Gastroesophageal sphincter (tissue), 4 donors: ENCODE measurements around the gene KIAA0586. TPM values are rescaled to one million over a fixed set of nuclear protein-coding genes. Genes with fewer than 3 reads are reported as not detected.

Experiments
- ATAC-seq: fragments of 150-250 bp; one replicate; pipeline ENCODE4 v1.9.1; 2016; ENCODE audit warnings: mild to moderate bottlenecking, moderate library complexity
- H3K27ac ChIP-seq, 4 donors: fragments of 200-600 bp; sonication (generic) in 3 of 4; 1 replicate in 3 of 4; 2 replicates in 1 of 4; pipeline ENCODE4 v1.5.1; 2016 to 2019
- H3K27me3 ChIP-seq: fragments of 200-600 bp; sonication (generic); one replicate; pipeline ENCODE4 v1.5.1; 2019
- H3K36me3 ChIP-seq, 2 donors: fragments of 200-600 bp; sonication (generic); one replicate each; pipeline ENCODE4 v1.5.1; 2019; ENCODE audit warnings: control low read depth in 1 of 2
- H3K4me1 ChIP-seq, 3 donors: fragments of 200-600 bp; sonication (generic); 1 replicate in 2 of 3; 2 replicates in 1 of 3; pipeline ENCODE4 v1.5.1; 2016 to 2019; ENCODE audit warnings: control low read depth in 2 of 3
- H3K4me3 ChIP-seq, 2 donors: fragments of 200-600 bp; sonication (generic); one replicate each; pipeline ENCODE4 v1.5.1; 2019; ENCODE audit warnings: mild to moderate bottlenecking in 1 of 2, moderate library complexity in 1 of 2
- H3K9me3 ChIP-seq, 3 donors: fragments of 200-600 bp; sonication (generic); one replicate each; pipeline ENCODE4 v1.5.1; 2017 to 2019; ENCODE audit warnings: control low read depth in 2 of 3
- EP300 ChIP-seq: sonication (generic); formaldehyde crosslinking; IDR thresholded peaks from one replicate; pipeline ENCODE4 v1.6.1; 2017; ENCODE audit warnings: antibody characterized with exemption, mild to moderate bottlenecking
- POLR2A ChIP-seq, 2 donors: fragments of 450-650 bp; IDR thresholded peaks; one replicate each; pipeline ENCODE4 v1.6.1; 2017; ENCODE audit warnings: antibody characterized with exemption in 2 of 2, mild to moderate bottlenecking in 2 of 2, moderate library complexity in 1 of 2
- POLR2AphosphoS5 ChIP-seq: sonication (generic); formaldehyde crosslinking; IDR thresholded peaks from one replicate; pipeline ENCODE4 v1.6.1; 2017; ENCODE audit warnings: antibody characterized with exemption
- WGBS, 2 donors: methylation state at CpG; one replicate each; pipeline ENCODE4 v1.1.5; 2018; ENCODE audit warnings: low coverage in 1 of 2; 5-methylcytosine and 5-hydroxymethylcytosine counted together
- total RNA-seq, 4 donors: library from RNA; depleted of rRNA; stranded (reverse); fragments of >200 nt; gene quantifications; one replicate each; pipeline ENCODE4 v1.1.0, GENCODE V29; 2016
- TF ChIP-seq, protein P1 (sequence below), 4 experiments: fragments of 200-600 bp in 2 of 4; fragments of 450-650 bp in 2 of 4; sonication (generic) in 1 of 4; IDR thresholded peaks; one replicate each; pipeline ENCODE4 v1.5.1; 2017 to 2019; ENCODE audit warnings: antibody characterized with exemption in 4 of 4, mild to moderate bottlenecking in 2 of 4, moderate library complexity in 2 of 4

Gene KIAA0586
- total RNA-seq, 4 donors from 2014 or later: 11.6 to 22.4 (median 18.0) TPM

DNA sequence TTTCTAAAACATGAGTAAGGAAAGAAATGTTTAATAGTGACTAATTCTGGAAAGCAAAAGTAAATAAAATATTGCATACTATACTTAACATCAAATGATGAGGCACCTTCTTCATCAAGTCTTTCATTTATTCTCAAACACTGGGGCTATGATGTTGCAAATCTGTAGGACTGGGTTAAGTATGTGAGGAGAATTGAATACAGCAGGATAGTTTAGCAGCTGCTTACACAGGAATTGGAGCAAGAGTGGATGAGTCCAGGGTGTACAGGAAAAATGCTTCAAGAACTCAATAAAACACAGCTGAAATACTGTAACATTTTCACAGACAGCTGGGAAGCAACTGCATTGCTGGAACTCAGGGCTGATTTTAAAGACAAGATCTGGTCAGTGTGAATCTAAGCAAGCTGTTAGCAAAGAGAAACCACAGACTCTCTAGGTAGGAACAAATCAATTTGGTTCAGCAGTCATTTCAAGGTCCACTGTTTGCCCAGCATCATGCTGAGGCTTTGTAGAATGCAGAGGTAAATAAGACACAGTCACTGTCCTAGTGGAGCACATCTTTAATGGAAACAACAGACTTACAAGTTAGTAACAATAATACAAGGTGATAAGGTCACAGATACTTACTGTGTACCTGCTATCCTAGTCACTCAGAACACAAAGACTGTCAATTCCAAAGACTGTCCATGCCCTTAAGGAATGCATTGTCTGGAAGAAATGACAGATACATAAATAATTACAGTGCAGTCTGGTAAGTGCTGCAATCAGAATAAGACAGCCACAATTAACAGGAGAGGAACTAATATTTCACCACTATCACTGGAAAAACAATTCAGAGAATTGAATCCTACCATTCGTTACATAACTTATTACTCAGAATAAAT, 113.5 kb downstream of the KIAA0586 start:
- Histone ChIP-seq H3K9me3 (no peaks in the 10 kb centered on the region), H3K27me3 (no peaks in the 10 kb centered on the region), H3K4me3 (no peak overlapping the region), H3K27ac (no peak overlapping the region), H3K4me1 (peaks cover 0 to 8% (median 0%) of the 10 kb centered on the region in 3 donors), H3K36me3 (peaks cover 0 to 8% of the 10 kb centered on the region in 2 donors)
- ATAC-seq: no peak
- WGBS, 2 donors: 39 to 73% methylated on average over 1 of the region's 1 CpG
- TF ChIP-seq POLR2A (IDR thresholded peaks at IDR 0.05): no peak
- no peak for TF ChIP-seq POLR2AphosphoS5
- TF ChIP-seq, protein P1, sequence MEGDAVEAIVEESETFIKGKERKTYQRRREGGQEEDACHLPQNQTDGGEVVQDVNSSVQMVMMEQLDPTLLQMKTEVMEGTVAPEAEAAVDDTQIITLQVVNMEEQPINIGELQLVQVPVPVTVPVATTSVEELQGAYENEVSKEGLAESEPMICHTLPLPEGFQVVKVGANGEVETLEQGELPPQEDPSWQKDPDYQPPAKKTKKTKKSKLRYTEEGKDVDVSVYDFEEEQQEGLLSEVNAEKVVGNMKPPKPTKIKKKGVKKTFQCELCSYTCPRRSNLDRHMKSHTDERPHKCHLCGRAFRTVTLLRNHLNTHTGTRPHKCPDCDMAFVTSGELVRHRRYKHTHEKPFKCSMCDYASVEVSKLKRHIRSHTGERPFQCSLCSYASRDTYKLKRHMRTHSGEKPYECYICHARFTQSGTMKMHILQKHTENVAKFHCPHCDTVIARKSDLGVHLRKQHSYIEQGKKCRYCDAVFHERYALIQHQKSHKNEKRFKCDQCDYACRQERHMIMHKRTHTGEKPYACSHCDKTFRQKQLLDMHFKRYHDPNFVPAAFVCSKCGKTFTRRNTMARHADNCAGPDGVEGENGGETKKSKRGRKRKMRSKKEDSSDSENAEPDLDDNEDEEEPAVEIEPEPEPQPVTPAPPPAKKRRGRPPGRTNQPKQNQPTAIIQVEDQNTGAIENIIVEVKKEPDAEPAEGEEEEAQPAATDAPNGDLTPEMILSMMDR (IDR thresholded peaks at IDR 0.05): no peak
- no peak for TF ChIP-seq EP300

GRCh38 chr14:58541633-58542022, 114.1 kb downstream of the KIAA0586 start:
- TF ChIP-seq, protein P1 (IDR thresholded peaks at IDR 0.05): no peak
- TF ChIP-seq POLR2A (IDR thresholded peaks at IDR 0.05): no peak
- TF ChIP-seq EP300: no peak
- no peak for TF ChIP-seq POLR2AphosphoS5
- Histone ChIP-seq H3K27me3 (no peaks in the 10 kb centered on the region), H3K4me1 (peaks cover 0 to 8% (median 0%) of the 10 kb centered on the region in 3 donors), H3K27ac (no peak overlapping the region), H3K9me3 (no peaks in the 10 kb centered on the region), H3K4me3 (no peak overlapping the region), H3K36me3 (peaks cover 0 to 8% of the 10 kb centered on the region in 2 donors)
- ATAC-seq: no peak
- 48 to 68% methylated on average over 2 of the region's 2 CpGs for WGBS, 2 donors

GRCh38 chr14:58543253-58543652, 115.7 kb downstream of the KIAA0586 start:
- Histone ChIP-seq H3K4me3 (no peak overlapping the region), H3K36me3 (peaks cover 0 to 13% of the 10 kb centered on the region in 2 donors), H3K27ac (no peak overlapping the region), H3K4me1 (peaks cover 0 to 8% (median 0%) of the 10 kb centered on the region in 3 donors), H3K9me3 (no peaks in the 10 kb centered on the region), H3K27me3 (no peaks in the 10 kb centered on the region)
- TF ChIP-seq POLR2A (IDR thresholded peaks at IDR 0.05) (no peak), POLR2AphosphoS5 (no peak), EP300 (no peak)
- TF ChIP-seq, protein P1 (IDR thresholded peaks at IDR 0.05): no peak
- no peak for ATAC-seq
- WGBS, 2 donors: 93% methylated on average over 1 of the region's 1 CpG; no CpG with 5 or more reads in 1 of the 2 donors

- no peak for ATAC-seq
- H3K27me3 ChIP-seq: no peaks in the 10 kb centered on the region
- no peak overlapping the region for H3K27ac ChIP-seq
- no peak for TF ChIP-seq POLR2AphosphoS5
- TF ChIP-seq, protein P1 (IDR thresholded peaks at IDR 0.05): no peak
- no peak for TF ChIP-seq EP300
- TF ChIP-seq POLR2A (IDR thresholded peaks at IDR 0.05): no peak
- no peak overlapping the region for H3K4me3 ChIP-seq
- no peaks in the 10 kb centered on the region for H3K4me1 ChIP-seq
- 71 to 87% methylated on average over 4 to 9 of the region's 10 CpGs for WGBS, 2 donors
- no peaks in the 10 kb centered on the region for H3K9me3 ChIP-seq
- peaks cover 0 to 13% of the 10 kb centered on the region in 2 donors for H3K36me3 ChIP-seq
Measured at GRCh38 chr14:58547649-58548048, 120.1 kb downstream of the KIAA0586 start.
